Tongue (tissue), 2 donors: ENCODE results near the gene C19orf12. TPM values are rescaled to one million over a fixed set of nuclear protein-coding genes. Genes with fewer than 3 reads are reported as not detected.

Source experiments
- DNase-seq: peaks from one replicate; pipeline ENCODE4 v3.0.0-alpha.2; 2015
- total RNA-seq: library from RNA; depleted of rRNA; stranded (reverse); fragments of >200 nt; gene quantifications from one replicate; pipeline ENCODE4 v1.2.3, GENCODE V29; 2014

The C19orf12 gene
- total RNA-seq, 1 donor from 2014 or later = 31.9 TPM

DNA sequence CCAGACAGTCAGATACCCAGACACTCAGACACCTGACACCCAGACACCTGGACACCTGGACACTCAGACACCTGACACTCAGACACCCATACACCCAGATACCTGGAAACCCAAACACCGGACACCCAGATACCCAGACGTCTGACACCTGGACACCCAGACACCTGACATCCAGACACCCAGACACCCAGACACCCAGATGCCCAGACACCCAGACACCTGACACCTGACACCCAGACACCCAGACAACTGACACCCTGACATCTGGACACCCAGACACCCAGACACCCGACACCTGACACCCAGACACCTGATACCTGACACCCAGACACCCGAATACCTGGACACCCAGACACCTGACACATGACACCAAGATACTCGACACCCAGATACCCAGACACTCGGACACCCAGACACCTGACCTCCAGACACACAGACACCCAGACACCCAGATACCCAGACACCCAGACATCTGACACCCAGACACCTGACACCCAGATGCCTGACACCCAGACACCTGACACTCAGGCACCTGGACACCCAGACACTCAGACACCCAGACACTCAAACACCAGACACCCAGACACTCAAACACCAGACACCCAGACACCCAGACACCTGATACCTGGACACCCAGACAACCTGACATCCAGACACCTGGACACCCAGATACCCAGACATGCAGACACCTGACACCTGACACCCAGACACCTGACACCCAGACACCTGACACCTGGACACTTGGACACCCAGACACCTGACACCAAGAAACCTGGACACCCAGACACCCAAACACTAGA lies 19.1 kb downstream of the C19orf12 start:
- DNase-seq = no peak

- DNase-seq = peak; percentile 77
Measured at GRCh38 chr19:29694669-29695627, 20.1 kb downstream of the C19orf12 start.

GRCh38 chr19:29694161-29694560 lies 20.9 kb downstream of the C19orf12 start:
- DNase-seq = no peak

DNA sequence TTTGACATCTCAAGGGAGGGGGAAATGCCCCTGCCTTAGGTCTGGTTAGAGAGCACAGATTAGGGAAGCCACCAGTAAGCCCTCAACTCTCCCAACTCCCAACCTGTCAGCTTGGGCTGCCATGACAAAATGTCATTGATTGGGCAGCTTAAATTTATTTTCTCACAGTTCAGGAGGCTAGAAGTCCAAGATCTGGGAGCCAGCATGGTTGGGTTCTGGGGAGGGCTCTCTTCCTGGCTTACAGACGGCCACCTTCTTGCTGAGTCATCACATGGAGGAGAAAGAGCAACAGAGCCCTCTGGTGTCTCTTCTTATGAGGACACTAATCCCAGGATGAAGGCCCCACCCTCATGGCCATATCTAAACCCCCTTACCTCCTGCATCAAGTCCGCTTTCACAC lies 24.2 kb downstream of the C19orf12 start:
- no peak for DNase-seq

DNA sequence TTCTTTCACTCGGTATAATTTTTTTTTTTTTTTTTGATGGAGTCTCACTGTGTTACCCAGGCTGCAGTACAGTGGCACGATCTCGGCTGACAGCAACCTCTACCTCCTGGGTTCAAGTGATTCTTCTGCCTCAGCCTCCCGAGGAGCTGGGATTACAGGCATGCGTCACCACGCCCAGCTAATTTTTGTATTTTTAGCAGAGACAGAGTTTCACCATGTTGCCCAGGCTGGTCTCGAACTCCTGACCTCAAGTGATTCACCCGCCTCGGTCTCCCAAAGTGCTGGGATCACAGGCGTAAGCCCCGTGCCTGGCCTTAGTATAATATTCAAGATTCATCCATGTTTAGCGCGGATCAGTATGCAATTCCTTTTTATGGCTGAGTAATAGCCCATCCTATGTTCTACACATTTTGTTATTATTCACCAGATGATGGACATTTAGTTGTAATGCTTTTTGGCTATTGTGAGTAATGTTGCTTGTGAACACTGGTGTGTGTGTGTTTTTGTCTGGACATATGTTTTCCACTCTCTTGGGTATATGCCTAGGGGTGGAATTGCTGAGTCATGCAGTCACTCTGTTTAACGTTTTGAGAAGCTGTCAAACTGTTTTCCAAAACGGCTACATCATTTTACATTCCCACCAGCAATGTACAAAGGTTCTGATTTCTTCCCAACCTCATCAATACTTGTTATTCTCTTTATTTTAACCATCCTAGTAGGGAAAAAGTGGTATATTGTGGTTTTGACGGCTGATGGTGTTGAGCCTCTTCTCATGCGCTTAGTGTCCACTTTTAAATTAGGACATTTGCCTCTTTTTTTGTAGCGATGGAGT lies 26.9 kb downstream of the C19orf12 start:
- DNase-seq = peak; percentile 42

GRCh38 chr19:29687244-29687896 lies 27.7 kb downstream of the C19orf12 start:
- peak; percentile 32 for DNase-seq

DNA sequence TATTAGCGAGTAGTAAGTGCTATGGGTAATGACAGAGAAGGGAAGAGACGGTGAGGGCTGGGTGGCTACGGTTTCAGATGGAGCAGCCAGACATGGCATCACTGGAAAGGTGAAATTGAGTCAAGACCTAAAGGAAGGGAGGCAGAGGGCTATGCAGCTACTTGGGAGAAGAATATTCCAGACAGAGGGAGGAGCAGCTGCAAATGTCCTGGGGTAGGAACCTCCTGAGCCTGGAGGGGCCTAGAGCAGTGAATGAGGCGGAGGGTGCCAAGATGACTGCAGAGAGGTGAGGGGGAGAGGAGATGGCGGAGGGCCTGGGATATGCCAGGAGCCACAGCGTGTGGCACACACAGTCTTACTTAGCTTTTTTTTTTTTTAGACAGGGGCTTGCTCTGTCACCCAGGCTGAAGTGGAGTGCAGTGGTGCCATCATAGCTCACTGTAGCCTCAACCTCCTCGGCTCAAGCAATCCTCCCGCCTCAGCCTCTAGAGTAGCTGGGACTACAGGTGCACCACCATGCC lies 28.7 kb downstream of the C19orf12 start:
- DNase-seq = no peak

DNA sequence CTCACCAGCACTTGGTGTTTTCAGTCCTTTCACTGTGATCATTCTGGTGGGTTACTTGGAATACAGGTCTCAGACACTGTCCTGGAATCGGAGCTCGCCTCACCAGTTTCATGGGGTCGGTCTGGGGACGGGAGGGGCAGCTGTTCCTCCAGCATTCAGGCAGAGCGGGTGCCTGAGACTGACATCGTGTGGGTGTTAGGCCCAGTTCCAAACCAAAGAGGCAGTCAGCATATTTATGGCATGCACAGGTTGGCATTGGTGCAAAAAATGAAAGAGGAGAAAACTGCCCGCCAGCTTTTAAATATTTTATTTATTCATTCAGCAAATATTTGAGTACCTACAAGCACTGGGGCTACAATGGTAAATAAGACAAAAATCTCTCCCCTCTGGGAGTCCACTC lies 29.7 kb downstream of the C19orf12 start:
- DNase-seq = no peak

- DNase-seq = no peak
Measured at GRCh38 chr19:29683009-29683408, 32.1 kb downstream of the C19orf12 start.

DNA sequence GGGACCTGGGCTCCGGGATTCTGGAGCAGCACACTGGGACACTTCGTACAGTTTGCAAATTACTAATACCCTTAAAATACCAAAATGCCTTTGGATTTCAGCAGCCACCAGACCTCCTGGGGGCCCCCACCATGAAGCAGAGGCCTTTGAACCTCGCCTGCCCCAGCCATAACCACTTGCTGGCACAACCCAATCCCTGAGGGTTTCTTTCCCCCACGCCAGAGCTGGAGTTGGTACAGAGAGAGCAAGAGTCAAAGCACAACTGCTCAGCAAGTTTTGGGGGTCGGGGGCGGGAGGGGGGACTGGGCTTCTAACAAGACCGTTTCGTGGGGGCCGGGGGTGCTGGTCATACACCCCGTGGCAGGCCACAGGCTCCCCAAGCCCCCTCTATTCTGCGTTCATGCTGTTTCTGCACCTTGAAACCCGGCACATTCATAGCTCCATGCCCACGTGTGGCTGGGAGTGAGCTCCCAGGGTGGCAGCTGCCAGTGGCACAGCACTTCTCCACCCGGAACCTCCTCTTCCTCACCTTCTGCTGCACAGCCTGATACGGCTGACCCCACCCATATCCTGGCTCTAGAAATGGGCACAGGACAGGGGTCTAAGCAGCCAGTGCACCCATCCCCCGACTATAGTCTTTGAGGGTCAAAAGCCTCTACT lies 32.7 kb downstream of the C19orf12 start:
- no peak for DNase-seq

DNA sequence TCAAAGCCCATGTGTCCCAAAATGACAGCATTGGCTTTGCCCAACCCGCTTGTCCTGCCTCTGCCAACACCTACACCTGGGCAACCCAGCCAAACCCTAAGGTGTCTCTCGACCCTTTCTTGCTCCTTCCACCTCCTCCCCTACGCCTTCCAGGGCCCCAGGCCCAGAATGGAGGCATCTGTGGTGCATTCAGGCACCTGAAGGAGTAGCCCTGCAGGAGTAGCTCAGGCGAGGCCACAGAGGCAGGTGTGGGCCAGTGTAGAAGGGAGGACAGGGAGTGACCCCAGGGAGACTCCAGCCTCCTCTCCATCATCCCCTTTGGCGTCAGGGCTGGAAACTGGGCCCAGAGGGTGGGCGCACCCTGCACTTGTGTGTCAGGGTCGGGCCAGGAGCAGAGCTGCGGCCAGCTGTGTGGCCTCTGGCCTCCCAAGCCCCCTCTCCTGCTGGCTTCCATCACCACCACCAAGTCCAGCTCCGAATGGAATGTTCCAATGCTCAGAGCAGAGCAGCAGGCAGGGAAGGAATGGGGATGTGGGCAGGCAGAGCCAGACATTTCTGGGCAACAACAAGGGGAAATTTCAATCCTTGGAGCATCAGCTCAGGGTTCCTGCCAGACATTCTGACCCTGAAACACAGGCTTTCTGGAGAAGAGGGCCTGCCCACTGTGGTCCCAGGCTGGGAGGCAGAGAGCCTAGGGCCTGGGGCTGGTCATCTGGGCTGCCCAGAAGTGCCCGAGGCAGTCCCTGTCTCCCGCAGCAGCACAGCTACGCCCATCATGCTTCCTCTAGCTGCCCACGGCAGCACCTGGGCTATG lies 33.4 kb downstream of the C19orf12 start:
- no peak for DNase-seq

DNA sequence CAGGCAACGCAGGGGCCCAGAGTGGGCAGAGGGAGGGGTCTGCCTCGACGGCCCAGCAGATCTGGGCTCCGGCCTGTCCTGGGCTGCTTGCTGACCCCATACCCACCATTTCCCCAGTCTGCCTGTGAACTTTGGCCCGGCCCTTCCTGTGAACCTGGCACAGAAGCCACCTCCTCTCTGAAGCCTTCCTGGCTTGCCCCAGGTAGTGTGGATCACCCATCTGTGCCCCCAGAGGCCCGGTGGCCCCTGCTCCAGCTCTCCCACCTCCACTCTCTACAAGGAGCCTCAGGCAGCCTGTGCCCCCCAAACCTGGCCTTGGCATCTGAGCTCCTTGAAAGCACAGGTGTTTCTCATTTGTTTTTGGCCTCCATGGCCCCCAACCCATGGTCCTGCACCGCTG lies 34.1 kb downstream of the C19orf12 start:
- DNase-seq = no peak

DNA sequence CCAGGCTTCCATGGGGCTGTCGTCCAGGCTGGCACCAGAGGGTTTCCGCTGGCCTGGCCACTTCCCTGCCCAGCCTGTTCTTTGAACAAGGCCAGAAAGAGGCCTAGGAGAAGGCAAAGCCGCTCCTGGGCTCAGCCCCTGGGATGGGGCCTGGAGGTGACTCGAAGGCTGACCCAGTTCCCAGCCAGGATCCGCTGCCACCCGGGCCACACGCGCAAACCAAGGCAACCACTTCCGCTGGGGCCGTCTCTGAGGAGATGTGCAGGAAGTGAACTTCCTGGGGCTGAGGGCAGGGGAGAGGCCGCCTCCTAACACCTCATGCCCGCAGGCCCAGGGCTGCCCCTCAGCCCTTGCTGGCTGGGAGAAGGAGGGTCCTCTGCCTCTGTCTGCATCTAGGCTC lies 34.6 kb downstream of the C19orf12 start:
- no peak for DNase-seq

DNA sequence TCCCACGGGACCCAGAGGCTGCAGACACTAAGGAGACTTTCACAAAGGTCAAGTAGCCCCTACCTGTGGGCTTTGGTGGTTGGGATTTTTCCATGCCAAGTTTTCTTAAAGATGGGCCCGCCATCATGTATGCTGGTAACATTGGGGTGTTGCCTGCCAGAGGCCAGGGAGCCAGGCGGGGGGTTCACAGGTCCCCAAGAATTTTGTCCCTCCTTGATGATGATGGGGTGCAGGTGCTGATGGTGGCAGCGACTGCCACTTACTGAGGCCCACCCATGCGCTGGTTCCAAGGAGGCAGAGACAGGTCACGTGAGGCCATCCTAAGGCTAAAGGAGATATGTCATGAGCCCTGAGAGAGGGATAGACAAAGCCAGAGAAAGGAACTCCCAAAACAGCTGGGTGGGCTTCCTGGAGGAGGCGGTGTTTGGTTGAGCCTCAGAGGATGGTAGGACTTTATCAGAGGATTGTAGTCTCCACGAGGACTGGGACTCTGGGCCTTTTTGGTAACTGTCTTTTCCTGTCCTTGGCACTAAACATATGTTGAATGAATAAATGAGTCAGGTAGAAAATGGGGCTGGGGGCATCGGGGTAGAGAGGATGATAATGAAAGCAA lies 35.4 kb downstream of the C19orf12 start:
- DNase-seq = no peak

- peak; percentile 16 for DNase-seq
Measured at GRCh38 chr19:29678484-29679106, 36.5 kb downstream of the C19orf12 start.

GRCh38 chr19:29677001-29677817 lies 37.9 kb downstream of the C19orf12 start:
- DNase-seq = no peak

DNA sequence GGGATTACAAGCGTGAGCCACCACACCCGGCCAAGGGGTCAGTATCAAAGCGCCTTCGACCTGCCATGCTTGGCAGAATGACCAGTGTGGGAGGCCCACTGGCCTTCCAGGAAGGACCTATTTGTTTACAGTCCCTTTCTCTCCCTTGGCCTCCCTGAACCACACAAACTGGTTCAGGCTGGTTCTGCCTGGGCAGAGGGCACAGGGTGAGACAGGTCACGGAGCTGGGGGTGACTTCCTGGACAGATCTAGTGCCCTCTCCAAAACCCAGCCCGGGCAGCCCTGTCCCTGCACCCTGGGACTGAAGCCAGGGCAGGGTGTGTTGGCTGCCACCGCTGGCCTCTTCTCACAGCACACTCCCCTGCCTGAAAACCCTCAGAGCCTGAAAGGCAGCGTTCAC lies 38.5 kb downstream of the C19orf12 start:
- DNase-seq = no peak

DNA sequence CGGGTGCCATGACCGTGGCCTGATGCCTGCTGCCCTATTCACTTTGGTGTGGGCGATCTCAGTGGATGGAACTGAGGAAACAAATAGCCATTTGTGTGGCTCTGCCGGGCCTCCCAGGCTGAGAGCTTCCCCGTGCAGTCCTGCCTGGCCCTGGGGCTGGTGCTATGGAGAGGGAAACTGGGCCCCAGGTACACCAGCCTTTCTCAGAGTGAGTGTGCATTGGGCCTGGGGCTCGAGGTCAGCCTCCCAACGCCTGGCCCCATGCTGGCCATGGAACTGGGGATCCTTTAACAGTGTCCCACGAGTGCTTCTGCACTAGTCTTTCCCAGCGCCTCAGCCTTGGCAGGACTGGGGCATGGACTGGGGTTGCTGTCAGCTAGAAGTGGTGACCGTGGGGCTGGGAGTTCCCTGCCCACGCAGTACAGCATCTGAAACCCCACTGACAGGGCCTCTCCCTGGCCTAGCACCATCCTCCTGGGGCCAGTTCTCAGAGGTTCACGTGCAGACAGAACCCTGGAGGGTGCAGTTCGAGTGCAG lies 39.3 kb downstream of the C19orf12 start:
- no peak for DNase-seq
